GM12801 (cell line): ENCODE data around the gene BPIFB2.

Source experiments
- TF ChIP-seq, protein P1 (sequence below): IDR thresholded peaks from one replicate; pipeline ENCODE4 v1.5.1; 2011; ENCODE audit warnings: control low read depth; ENCODE audit not compliant: insufficient read length; ENCODE audit errors: extremely low read depth

BPIFB2 gene

DNA sequence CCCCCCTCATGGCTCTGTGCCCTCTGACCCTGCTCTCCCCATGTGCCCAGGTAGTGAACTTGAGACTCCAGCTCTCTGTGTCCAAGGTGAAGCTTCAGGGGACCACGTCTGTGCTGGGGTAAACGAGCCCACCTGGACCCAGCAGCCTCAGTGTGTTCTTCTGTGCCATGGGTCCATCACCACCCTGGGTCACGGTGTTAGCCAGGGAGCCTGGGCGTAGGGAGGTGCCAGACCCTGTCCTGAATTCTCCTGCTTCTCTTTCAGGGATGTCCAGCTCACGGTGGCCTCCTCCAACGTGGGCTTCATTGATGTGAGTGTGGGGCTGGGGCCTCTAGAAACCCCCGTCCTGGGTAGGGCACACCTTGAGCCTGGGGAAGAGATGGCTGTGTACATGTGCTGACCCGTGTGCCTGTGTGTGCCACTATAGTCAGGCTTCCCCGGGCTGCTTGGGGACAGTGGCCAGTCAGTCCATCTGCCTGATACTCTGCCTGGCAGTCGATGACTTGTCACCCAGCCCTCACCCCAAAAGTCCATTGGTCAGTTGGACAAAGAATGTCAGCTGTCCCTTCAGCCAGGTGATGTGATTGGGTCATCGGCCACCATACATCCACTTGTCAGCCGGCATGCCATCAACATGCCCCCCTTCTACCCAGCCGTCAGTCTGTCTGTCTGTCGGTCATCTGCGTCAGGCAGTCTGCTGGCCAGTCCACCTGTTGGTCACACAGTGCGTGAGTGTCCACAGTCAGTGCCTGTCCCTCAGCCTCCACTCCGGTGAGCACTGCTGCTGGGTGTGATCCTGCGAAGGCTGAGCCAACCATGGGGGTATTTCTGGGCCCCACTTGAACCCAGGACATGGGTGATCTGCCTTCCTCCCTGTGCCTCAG lies 13.0 kb downstream of the BPIFB2 start:
- TF ChIP-seq, protein P1, sequence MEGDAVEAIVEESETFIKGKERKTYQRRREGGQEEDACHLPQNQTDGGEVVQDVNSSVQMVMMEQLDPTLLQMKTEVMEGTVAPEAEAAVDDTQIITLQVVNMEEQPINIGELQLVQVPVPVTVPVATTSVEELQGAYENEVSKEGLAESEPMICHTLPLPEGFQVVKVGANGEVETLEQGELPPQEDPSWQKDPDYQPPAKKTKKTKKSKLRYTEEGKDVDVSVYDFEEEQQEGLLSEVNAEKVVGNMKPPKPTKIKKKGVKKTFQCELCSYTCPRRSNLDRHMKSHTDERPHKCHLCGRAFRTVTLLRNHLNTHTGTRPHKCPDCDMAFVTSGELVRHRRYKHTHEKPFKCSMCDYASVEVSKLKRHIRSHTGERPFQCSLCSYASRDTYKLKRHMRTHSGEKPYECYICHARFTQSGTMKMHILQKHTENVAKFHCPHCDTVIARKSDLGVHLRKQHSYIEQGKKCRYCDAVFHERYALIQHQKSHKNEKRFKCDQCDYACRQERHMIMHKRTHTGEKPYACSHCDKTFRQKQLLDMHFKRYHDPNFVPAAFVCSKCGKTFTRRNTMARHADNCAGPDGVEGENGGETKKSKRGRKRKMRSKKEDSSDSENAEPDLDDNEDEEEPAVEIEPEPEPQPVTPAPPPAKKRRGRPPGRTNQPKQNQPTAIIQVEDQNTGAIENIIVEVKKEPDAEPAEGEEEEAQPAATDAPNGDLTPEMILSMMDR = no peak

GRCh38 chr20:33021879-33022278 lies 14.4 kb downstream of the BPIFB2 start:
- TF ChIP-seq, protein P1 = no peak

DNA sequence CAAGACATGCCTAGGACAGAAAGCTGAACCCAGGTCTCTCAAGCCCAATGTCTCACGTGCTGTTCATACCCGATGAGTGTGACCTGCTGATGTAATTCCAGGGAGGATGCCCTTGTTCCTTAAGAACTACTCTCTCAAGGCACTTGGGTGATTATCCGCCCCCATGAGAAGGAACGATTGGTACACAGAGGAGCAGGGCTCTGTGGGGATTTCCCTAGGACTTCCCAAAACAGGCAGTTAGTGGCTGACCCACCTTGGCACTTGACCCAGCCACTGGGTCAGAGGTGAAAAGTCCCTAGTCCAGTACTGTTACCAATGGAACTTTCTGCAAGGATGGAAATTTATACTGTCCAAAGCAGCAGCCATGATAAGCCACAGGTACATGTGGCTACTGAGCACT lies 14.8 kb downstream of the BPIFB2 start:
- TF ChIP-seq, protein P1 = no peak

DNA sequence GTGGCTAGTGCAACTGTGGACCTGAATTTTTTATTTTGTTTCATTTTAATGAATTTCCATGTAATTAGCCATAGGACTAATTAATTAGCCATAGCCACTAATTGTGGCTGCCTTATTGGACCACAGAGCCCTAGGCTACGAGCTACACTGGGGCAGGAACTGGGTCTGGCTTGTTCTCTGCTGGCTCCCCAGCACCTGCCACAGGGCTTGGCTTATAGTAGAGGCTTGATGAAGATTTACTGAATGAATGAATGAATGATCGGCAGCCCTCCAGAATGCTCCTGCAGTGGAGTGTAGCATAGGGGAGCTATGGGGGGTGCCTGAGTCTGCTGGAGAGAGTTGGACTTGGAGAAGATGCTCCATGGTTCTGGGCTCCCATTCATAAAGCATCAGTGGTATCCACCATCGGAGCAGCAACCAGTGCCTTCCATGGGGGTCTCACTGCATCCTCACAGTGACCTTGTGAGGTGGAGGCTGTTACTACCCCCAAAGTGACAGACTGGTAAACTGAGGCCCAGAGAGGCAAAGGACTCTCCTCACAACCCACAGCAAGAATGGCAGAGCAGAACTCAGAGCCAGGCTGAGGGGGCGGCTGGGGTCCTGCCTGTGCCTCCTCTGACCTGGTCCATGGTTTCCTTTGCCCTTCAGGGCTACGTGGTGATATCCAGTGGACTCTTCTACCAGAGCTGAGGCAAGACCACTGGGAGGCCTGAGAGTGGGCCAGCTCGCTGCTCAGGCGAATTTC lies 15.4 kb downstream of the BPIFB2 start:
- TF ChIP-seq, protein P1 = no peak

DNA sequence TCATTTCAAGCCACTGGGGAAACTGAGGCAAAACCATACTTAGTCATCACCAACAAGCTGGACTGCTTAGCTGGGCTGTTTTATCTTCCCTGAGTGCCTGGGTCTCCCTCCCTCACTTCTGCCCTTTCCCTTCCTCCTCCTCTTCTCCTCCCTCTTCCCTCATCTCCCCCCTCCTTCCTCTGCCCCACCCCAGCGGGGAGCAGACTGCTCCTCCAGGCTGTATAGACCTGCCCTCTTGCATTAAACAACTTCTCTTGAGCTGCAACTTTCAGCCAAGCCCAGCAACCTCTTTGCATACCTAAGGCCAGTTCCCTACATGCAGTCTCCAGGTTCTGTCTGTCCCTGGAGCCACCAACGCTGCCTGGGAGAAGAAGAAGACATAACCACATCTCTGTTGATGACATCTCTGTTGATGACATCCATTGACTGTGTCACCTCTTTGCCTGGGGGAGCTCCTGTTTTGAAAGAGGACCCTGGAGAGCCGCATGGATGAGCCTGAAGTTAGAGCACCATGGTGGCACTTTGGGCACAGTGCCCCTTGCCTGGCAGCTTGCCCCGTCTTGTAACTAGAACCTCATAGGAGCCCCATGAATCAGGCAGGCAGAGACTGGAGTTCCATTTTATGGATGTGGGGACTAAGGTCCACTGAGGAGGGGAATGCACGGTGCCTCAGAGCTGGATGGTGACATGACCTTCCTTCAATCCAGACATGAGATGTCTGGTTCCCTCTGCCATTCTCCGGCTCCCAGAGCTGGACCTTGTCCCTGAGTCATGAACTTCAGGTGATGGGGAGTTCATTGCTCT lies 16.1 kb downstream of the BPIFB2 start:
- TF ChIP-seq, protein P1 = no peak

GRCh38 chr20:33024243-33024560 lies 16.7 kb downstream of the BPIFB2 start:
- TF ChIP-seq, protein P1 = no peak
